Subcutaneous adipose tissue (tissue), 4 donors: Measurements from ENCODE around the gene SERPINB8. TPM values are rescaled to one million over a fixed set of nuclear protein-coding genes. Genes with fewer than 3 reads are reported as not detected.

Source experiments
- total RNA-seq, 4 donors: library from RNA; depleted of rRNA; stranded (reverse); fragments of >200 nt; gene quantifications; one replicate each; pipeline ENCODE4 v1.1.0, GENCODE V29; 2016
- TF ChIP-seq, protein P1 (sequence below): fragments of 450-650 bp; IDR thresholded peaks from one replicate; pipeline ENCODE4 v1.5.1; 2016; ENCODE audit warnings: low read depth, mild to moderate bottlenecking, control low read depth, antibody characterized with exemption, moderate library complexity

SERPINB8 gene
- total RNA-seq, 4 donors from 2014 or later: 8.7 to 22.5 (median 20.1) TPM

DNA sequence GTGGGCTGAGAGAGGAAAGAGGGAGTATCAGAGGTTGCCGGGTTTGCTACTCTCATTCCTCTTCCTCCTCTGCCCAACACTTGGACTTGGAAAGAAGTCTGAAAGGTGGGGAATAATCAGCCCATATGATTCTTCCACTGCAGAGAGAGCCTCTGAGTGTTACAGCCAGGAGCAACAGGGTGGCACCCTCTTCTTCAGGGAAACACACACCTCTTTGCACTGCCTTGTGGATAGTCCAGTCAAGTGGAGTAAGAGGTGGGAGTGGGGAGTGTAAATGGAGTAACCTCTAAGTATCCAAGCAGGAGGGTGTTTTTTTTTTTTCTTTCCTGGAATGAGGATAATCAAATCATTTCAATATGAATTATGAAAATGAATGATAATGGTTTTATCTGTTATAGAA lies 9.0 kb upstream of the SERPINB8 start:
- TF ChIP-seq, protein P1, sequence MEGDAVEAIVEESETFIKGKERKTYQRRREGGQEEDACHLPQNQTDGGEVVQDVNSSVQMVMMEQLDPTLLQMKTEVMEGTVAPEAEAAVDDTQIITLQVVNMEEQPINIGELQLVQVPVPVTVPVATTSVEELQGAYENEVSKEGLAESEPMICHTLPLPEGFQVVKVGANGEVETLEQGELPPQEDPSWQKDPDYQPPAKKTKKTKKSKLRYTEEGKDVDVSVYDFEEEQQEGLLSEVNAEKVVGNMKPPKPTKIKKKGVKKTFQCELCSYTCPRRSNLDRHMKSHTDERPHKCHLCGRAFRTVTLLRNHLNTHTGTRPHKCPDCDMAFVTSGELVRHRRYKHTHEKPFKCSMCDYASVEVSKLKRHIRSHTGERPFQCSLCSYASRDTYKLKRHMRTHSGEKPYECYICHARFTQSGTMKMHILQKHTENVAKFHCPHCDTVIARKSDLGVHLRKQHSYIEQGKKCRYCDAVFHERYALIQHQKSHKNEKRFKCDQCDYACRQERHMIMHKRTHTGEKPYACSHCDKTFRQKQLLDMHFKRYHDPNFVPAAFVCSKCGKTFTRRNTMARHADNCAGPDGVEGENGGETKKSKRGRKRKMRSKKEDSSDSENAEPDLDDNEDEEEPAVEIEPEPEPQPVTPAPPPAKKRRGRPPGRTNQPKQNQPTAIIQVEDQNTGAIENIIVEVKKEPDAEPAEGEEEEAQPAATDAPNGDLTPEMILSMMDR: no peak

DNA sequence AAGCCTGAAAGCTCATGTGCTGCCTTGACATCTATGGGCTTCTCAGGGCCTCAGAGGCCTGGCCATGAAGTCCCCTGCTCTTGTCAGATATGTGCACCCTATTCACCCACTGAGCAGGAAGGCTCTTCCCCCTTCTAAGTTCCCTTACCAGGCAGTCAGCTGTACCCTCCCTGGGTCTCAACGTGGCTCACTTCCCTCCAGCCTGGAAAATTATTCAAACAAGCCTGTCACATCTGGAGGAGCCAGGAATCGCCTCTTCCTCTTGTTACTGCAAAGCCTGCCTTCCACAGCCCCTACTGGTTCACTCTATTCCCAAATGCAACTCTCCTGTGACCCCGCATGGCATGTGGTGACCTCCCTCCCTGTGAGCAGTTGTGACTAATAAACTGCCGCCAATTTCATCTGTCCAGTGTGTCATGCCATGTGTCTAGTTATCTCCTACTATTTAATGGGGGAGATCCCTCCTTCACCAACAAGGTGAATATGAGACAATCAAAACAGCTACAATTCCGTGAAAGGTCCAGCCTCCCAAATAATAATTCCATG lies 8.4 kb upstream of the SERPINB8 start:
- TF ChIP-seq, protein P1: no peak

- TF ChIP-seq, protein P1: no peak
Measured at GRCh38 chr18:63962137-63962536, 7.7 kb upstream of the SERPINB8 start.

- TF ChIP-seq, protein P1: no peak
Measured at GRCh38 chr18:63963615-63964256, 6.1 kb upstream of the SERPINB8 start.

GRCh38 chr18:63964908-63965307 lies 5.0 kb upstream of the SERPINB8 start:
- TF ChIP-seq, protein P1: no peak

DNA sequence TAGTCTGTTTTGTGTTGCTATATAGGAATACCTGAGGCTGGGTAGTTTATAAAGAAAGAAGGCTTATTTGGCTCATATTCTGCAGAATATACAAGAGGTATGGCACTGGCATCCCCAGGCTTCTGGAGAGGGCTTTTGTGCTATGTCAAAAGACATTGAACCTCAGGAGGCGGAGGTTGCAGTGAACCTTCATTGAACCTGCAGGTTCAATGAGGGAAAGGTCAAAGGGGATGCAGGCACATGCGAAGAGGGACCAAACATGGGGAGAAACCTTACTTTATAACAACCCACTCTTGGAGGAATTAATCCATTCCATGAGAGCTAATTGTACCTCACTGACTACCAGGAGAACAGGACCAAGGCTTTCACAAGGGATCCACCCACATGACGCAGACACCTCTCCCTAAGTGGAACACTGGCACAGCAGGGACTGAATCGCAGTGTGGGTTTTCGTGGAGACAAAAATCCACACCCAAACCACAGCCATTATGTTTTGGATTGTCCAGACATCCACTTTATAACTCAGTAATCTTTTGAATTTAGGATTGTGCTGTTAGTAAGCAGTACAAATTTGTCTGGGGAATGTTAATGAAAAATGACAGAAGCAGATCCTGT lies 4.1 kb upstream of the SERPINB8 start:
- TF ChIP-seq, protein P1: no peak

DNA sequence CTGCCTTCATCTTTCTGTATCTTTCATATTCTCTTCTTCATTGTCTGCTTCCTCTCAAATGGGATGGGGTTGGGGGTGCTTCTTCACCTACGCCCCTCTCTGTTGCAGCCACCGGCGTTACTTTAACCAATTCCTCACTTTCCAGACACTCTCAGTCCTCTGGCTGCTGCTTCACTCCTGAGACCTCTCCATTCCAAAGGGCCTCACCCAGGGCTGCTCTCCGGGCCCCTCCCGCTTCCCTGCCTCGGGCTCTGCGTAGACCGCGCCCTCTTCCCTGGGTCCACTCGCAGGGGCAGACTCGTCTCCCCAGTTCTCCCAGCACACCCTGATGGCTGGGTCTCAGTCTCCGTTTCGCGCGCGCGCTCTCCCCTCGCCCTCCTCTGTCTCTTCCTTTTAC lies 926 bp downstream of the SERPINB8 start:
- TF ChIP-seq, protein P1: no peak
